SK-N-SH (cell line): ENCODE measurements around the gene TAS2R41. TPM values are rescaled to one million over a fixed set of nuclear protein-coding genes. Genes with fewer than 3 reads are reported as not detected.

Source experiments
- CTCF ChIA-PET: fragments of 300-600, 350-600 bp; formaldehyde crosslinking; extraction: SDS; loops from one replicate; lab custom pipeline; 2021; lab: Yijun Ruan, JAX
- POLR2A ChIA-PET: fragments of 350-600 bp; sonication (Branson Sonifier 250); formaldehyde crosslinking; extraction: SDS; loops from one replicate; lab custom pipeline; 2020; ENCODE audit warnings: antibody characterized with exemption, inconsistent platforms; lab: Yijun Ruan, JAX
- DNase-seq: peaks from one replicate; pipeline ENCODE4 v3.0.0; 2012
- H2AFZ ChIP-seq: fragments of 200-600 bp; sonication (generic); 2 replicates; pipeline ENCODE4 v1.8.1; 2016; ENCODE audit warnings: antibody characterized with exemption, mild to moderate bottlenecking, low read depth
- H3F3A ChIP-seq: fragments of 200-600 bp; sonication (generic); replicated peaks from 2 replicates; pipeline ENCODE3; 2016; ENCODE audit warnings: antibody characterized with exemption, mild to moderate bottlenecking; ENCODE audit not compliant: insufficient read depth
- H3K27ac ChIP-seq, 2 experiments: fragments of 200-500 bp in 1 of 2; fragments of 200-600 bp in 1 of 2; sonication (Bioruptor generic) in 1 of 2; sonication (generic), shearing (Covaris generic) in 1 of 2; 2 replicates each; pipeline versions ENCODE4 v1.5.1 to v1.6.1; 2014 to 2016; ENCODE audit warnings: low read depth in 2 of 2, inconsistent platforms in 1 of 2, low read length in 1 of 2, mild to moderate bottlenecking in 1 of 2, mixed read lengths in 1 of 2
- H3K27me3 ChIP-seq: fragments of 200-600 bp; sonication (generic), shearing (Covaris generic); 2 replicates; pipeline ENCODE4 v1.6.1; 2016; ENCODE audit warnings: mixed run types; ENCODE audit not compliant: insufficient read depth
- H3K36me3 ChIP-seq, 2 experiments: fragments of 200-500 bp in 1 of 2; fragments of 200-600 bp in 1 of 2; sonication (Bioruptor generic) in 1 of 2; sonication (generic) in 1 of 2; replicated peaks in 1 of 2; 2 replicates each; pipeline versions ENCODE3 to v1.5.1; 2014 to 2016; ENCODE audit warnings: low read length in 1 of 2, mild to moderate bottlenecking in 1 of 2; ENCODE audit not compliant: insufficient read depth in 2 of 2, control insufficient read depth in 1 of 2
- H3K4me1 ChIP-seq, 2 experiments: fragments of 200-500 bp in 1 of 2; fragments of 200-600 bp in 1 of 2; sonication (Bioruptor generic) in 1 of 2; sonication (generic), shearing (Covaris generic) in 1 of 2; 2 replicates each; pipeline versions ENCODE4 v1.5.1 to v1.6.1; 2014 to 2016; ENCODE audit warnings: low read depth in 1 of 2, low read length in 1 of 2, mixed run types in 1 of 2; ENCODE audit not compliant: insufficient read depth in 2 of 2, control insufficient read depth in 1 of 2
- H3K4me2 ChIP-seq: fragments of 200-600 bp; sonication (generic), shearing (Covaris generic); 2 replicates; pipeline ENCODE4 v1.6.1; 2017; ENCODE audit warnings: mixed run types
- H3K4me3 ChIP-seq, 2 experiments: fragments of 200-500 bp in 1 of 2; fragments of 200-600 bp in 1 of 2; sonication (Bioruptor generic) in 1 of 2; sonication (generic), shearing (Covaris generic) in 1 of 2; 2 replicates each; pipeline versions ENCODE4 v1.5.1 to v1.8.1; 2014 to 2016; ENCODE audit warnings: low read depth in 2 of 2, inconsistent platforms in 1 of 2, low read length in 1 of 2, mild to moderate bottlenecking in 1 of 2, mixed read lengths in 1 of 2, moderate library complexity in 1 of 2
- H3K79me2 ChIP-seq: fragments of 200-600 bp; sonication (generic); 2 replicates; pipeline ENCODE4 v1.8.1; 2017; ENCODE audit warnings: mild to moderate bottlenecking; ENCODE audit not compliant: insufficient read depth
- H3K9ac ChIP-seq: fragments of 200-600 bp; sonication (generic); 2 replicates; pipeline ENCODE4 v1.6.1; 2017; ENCODE audit warnings: mixed run types
- H3K9me2 ChIP-seq: fragments of 200-600 bp; sonication (generic); 2 replicates; pipeline ENCODE4 v1.6.1; 2017; ENCODE audit warnings: mixed run types
- H3K9me3 ChIP-seq: fragments of 200-600 bp; sonication (generic); 2 replicates; pipeline ENCODE4 v1.6.1; 2017; ENCODE audit warnings: mixed run types, mild to moderate bottlenecking, moderate library complexity
- H4K20me1 ChIP-seq: fragments of 200-600 bp; sonication (generic); 2 replicates; pipeline ENCODE4 v1.6.1; 2017; ENCODE audit warnings: mild to moderate bottlenecking, mixed run types; ENCODE audit not compliant: insufficient read depth
- CTCF ChIP-seq: fragments of 200-600 bp; sonication (generic); IDR thresholded peaks from 2 replicates; pipeline ENCODE4 v1.6.1; 2017; ENCODE audit warnings: antibody characterized with exemption, mild to moderate bottlenecking, moderate library complexity
- ELF1 ChIP-seq: IDR thresholded peaks from 2 replicates; pipeline ENCODE4 v1.4.0; 2012
- EP300 ChIP-seq, 2 experiments: IDR thresholded peaks; 2 replicates each; pipeline versions ENCODE4 v1.4.0 to v1.6.1; 2012; ENCODE audit warnings: borderline replicate concordance in 1 of 2, low read depth in 1 of 2, low read length in 1 of 2
- FOSL2 ChIP-seq: IDR thresholded peaks from 2 replicates; pipeline ENCODE4 v1.4.0; 2012; ENCODE audit warnings: low read depth, mild to moderate bottlenecking, moderate library complexity, borderline replicate concordance
- FOXJ3 ChIP-seq: sonication (generic); formaldehyde crosslinking; IDR thresholded peaks from 2 replicates; pipeline ENCODE4 v1.5.1; 2020; ENCODE audit warnings: mild to moderate bottlenecking, missing genetic modification reagents
- GABPA ChIP-seq: IDR thresholded peaks from 2 replicates; pipeline ENCODE4 v1.4.0; 2012; ENCODE audit warnings: low read depth, mild to moderate bottlenecking
- GATA2 ChIP-seq: sonication (generic); formaldehyde crosslinking; IDR thresholded peaks from 2 replicates; pipeline ENCODE4 v1.5.0; 2020; ENCODE audit warnings: mild to moderate bottlenecking, missing genetic modification reagents
- MEF2A ChIP-seq: IDR thresholded peaks from 2 replicates; pipeline ENCODE4 v1.4.0; 2012; ENCODE audit warnings: low read depth, borderline replicate concordance
- NFIC ChIP-seq: IDR thresholded peaks from 2 replicates; pipeline ENCODE4 v1.4.0; 2012; ENCODE audit warnings: borderline replicate concordance
- PBX3 ChIP-seq: IDR thresholded peaks from 2 replicates; pipeline ENCODE4; 2012
- RAD21 ChIP-seq: IDR thresholded peaks from 2 replicates; pipeline ENCODE4 v1.6.1; 2012; ENCODE audit warnings: mild to moderate bottlenecking, low read length
- RCOR1 ChIP-seq: fragments of 150-350 bp; IDR thresholded peaks from 2 replicates; pipeline ENCODE4 v1.6.1; 2017; ENCODE audit warnings: antibody characterized with exemption, low read length
- REST ChIP-seq: IDR thresholded peaks from 2 replicates; pipeline ENCODE4 v1.6.1; 2012; ENCODE audit warnings: mild to moderate bottlenecking, low read depth, low read length, moderate library complexity
- RXRA ChIP-seq: IDR thresholded peaks from 2 replicates; pipeline ENCODE4 v1.4.0; 2012; ENCODE audit warnings: low read depth, mild to moderate bottlenecking, borderline replicate concordance
- SIN3A ChIP-seq: IDR thresholded peaks from 2 replicates; pipeline ENCODE4 v1.6.1; 2012; ENCODE audit warnings: low read depth, mild to moderate bottlenecking, low read length, moderate library complexity, borderline replicate concordance
- SMC3 ChIP-seq: IDR thresholded peaks from 2 replicates; pipeline ENCODE4 v1.6.1; 2012; ENCODE audit warnings: low read depth, low read length, improper control_type of control experiment
- TCF12 ChIP-seq: IDR thresholded peaks from 2 replicates; pipeline ENCODE4 v1.4.0; 2012
- TEAD4 ChIP-seq: IDR thresholded peaks from 2 replicates; pipeline ENCODE4 v1.4.0; 2012; ENCODE audit warnings: mild to moderate bottlenecking, borderline replicate concordance; ENCODE audit not compliant: insufficient read depth
- YY1 ChIP-seq: IDR thresholded peaks from 2 replicates; pipeline ENCODE4 v1.4.0; 2012; ENCODE audit warnings: low read depth, mild to moderate bottlenecking
- WGBS: methylation state at CpG from one replicate; pipeline ENCODE4 v1.1.6; 2017; ENCODE audit warnings: low lambda C conversion rate; 5-methylcytosine and 5-hydroxymethylcytosine counted together
- polyA plus RNA-seq, 3 experiments: library from polyadenylated mRNA; depleted of rRNA; stranded (reverse); fragments of >200 nt; gene quantifications; 2 replicates each; pipeline ENCODE4 v1.2.3, GENCODE V29; 2012
- TF ChIP-seq, protein P1 (sequence below): IDR thresholded peaks from 2 replicates; pipeline ENCODE4 v1.4.0; 2012; ENCODE audit warnings: low read depth, borderline replicate concordance

Gene TAS2R41
- polyA plus RNA-seq, 1 of the 3 experiments (the other 2 are of a cell fraction) = not detected

DNA sequence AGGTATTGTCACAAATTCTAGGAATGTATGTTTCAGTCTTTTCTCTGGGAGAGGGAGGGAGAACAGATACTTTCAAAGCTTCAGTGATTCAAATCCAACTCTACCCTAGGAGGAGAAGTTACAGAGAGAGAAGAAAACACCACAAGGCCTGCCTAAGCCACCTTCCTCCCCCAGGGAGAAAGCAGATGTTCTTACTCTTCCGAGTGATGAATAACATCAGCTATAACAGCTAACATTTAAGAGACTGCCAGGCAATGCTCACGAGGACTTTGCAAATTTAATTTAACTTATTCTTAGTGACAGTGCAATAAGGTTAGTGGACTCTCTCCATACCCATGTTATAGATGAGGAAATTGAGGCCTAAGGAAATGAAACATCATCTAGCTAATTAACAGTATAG lies 36.8 kb downstream of the TAS2R41 start:
- peaks cover 17% of the 10 kb centered on the region for H3F3A ChIP-seq
- peaks cover 0 to 44% of the 10 kb centered on the region in 2 experiments for H3K4me1 ChIP-seq
- no peak overlapping the region for H3K4me3 ChIP-seq
- ChIA-PET POLR2A (no interaction called here), CTCF (interaction anchor here (1.2 kb wide), 1 partner anchor 274 kb away, joined by 3 read pairs; no protein-coding TSS in a partner anchor)
- no peaks in the 10 kb centered on the region for H3K9me2 ChIP-seq
- no peaks in the 10 kb centered on the region for H3K36me3 ChIP-seq
- H3K4me2 ChIP-seq = no peak overlapping the region
- H4K20me1 ChIP-seq = no peaks in the 10 kb centered on the region
- no peaks in the 10 kb centered on the region for H3K27me3 ChIP-seq
- H3K27ac ChIP-seq = peak overlapping the region; percentile 39 to 76; a peak in 2 of 4 replicates
- 28% methylated on average over 2 of the region's 2 CpGs for WGBS
- TF ChIP-seq SMC3 (no peak), RCOR1 (no peak), FOSL2 (no peak), TCF12 (no peak), RXRA (no peak), NFIC (no peak), EP300 (IDR thresholded peaks at IDR 0.05; ENCODE audit: borderline replicate concordance in 1 of 2, low read depth in 1 of 2, low read length in 1 of 2) (no peak), MEF2A (no peak), GABPA (no peak), PBX3 (no peak), TEAD4 (no peak), GATA2 (CRISPR knock-in tag) (no peak), YY1 (no peak), FOXJ3 (CRISPR knock-in tag) (no peak), RAD21 (no peak)
- TF ChIP-seq, protein P1, sequence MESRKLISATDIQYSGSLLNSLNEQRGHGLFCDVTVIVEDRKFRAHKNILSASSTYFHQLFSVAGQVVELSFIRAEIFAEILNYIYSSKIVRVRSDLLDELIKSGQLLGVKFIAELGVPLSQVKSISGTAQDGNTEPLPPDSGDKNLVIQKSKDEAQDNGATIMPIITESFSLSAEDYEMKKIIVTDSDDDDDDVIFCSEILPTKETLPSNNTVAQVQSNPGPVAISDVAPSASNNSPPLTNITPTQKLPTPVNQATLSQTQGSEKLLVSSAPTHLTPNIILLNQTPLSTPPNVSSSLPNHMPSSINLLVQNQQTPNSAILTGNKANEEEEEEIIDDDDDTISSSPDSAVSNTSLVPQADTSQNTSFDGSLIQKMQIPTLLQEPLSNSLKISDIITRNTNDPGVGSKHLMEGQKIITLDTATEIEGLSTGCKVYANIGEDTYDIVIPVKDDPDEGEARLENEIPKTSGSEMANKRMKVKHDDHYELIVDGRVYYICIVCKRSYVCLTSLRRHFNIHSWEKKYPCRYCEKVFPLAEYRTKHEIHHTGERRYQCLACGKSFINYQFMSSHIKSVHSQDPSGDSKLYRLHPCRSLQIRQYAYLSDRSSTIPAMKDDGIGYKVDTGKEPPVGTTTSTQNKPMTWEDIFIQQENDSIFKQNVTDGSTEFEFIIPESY = no peak
- H3K9ac ChIP-seq = no peak overlapping the region
- no peak for DNase-seq
- H3K9me3 ChIP-seq = no peaks in the 10 kb centered on the region
- H3K79me2 ChIP-seq = no peaks in the 10 kb centered on the region
- H2AFZ ChIP-seq = no peak overlapping the region

DNA sequence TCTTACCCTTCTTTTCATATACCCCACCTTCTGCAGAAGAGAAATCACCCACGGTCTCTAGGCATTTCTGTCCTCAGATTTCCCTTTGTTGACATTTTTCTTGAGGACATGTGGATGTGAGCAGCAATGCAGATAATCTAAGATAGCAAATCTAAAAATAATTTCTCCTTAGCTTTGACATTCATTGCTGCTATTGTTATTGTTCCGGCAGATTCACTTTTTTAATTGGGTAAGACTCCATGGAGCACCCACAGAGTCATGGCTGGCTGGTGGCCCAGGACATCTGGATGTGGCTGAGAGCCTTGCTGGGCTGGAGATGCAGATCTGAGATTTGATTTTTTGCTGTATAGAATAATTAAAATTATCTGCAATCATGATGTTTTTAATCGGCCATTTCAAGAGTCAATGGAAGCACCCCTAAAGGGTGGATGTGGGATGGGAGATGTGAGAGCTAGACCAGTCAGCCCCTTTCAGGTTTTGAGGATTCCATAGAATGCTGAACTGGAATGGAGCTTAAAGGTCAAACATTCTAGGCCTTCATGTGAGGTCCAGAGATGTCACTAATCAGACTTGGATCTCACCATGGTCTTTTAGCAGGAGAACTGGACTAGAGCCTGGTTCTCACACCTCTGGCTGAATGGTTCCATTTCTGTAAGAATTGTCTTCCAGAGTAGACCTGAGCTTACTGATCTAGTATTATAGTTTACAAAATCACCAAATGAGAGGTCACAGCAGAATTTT lies 37.5 kb downstream of the TAS2R41 start:
- ChIA-PET CTCF (interaction anchor here (1.2 kb wide), 1 partner anchor 275 kb away, joined by 3 read pairs; no protein-coding TSS in a partner anchor), POLR2A (no interaction called here)
- H3K9ac ChIP-seq = no peak overlapping the region
- H3K4me3 ChIP-seq = no peak overlapping the region
- H3K9me3 ChIP-seq = no peaks in the 10 kb centered on the region
- peak overlapping the region; percentile 39 to 76; a peak in 3 of 4 replicates for H3K27ac ChIP-seq
- H3K79me2 ChIP-seq = no peaks in the 10 kb centered on the region
- no peaks in the 10 kb centered on the region for H4K20me1 ChIP-seq
- peaks cover 21% of the 10 kb centered on the region for H3F3A ChIP-seq
- no peak for DNase-seq
- H3K4me1 ChIP-seq = peaks cover 0 to 50% of the 10 kb centered on the region in 2 experiments
- H3K4me2 ChIP-seq = 0 out of 2 replicates have a peak overlapping the region, but pooled peaks have one; percentile 14
- no peaks in the 10 kb centered on the region for H3K36me3 ChIP-seq
- H3K9me2 ChIP-seq = no peaks in the 10 kb centered on the region
- H2AFZ ChIP-seq = no peak overlapping the region
- WGBS = 14% methylated on average over 3 of the region's 3 CpGs
- no peaks in the 10 kb centered on the region for H3K27me3 ChIP-seq
- no peak for TF ChIP-seq YY1
- TF ChIP-seq REST = no peak
- TF ChIP-seq CTCF = no peak
- no peak for TF ChIP-seq RCOR1
- no peak for TF ChIP-seq SIN3A
- TF ChIP-seq ELF1 = no peak
- TF ChIP-seq TCF12 = peak; percentile 88
- TF ChIP-seq SMC3 = no peak
